ENCODE measurements around the gene VPS18. TPM values are rescaled to one million over a fixed set of nuclear protein-coding genes. Genes with fewer than 3 reads are reported as not detected.

Gene VPS18
- total and polyA plus RNA-seq, 2 experiments from 2014 or later, result 5.9 to 42.5 TPM

- ATAC-seq (peak; percentile 84), DNase-seq (ENCODE audit: low spot score) (peak; percentile 96)
- Histone ChIP-seq H3K4me1 (ENCODE audit: insufficient read depth) (peaks cover 25% of the 10 kb centered on the region), H4K20me1 (replicated peaks; ENCODE audit: insufficient read depth) (no peaks in the 10 kb centered on the region), H2AFZ (peak within 1 kb of the TSS; percentile 81), H3K79me2 (replicated peaks; ENCODE audit: insufficient read depth) (no peaks in the 10 kb centered on the region), H3K27me3 (ENCODE audit: insufficient read depth) (no peaks in the 10 kb centered on the region), H3K4me3 (peak within 1 kb of the TSS; percentile 85), H3K36me3 (ENCODE audit: insufficient read depth) (no peaks in the 10 kb centered on the region), H3F3A (replicated peaks; ENCODE audit: low read depth) (peaks cover 9% of the 10 kb centered on the region; the same call in 1 of the 2 replicates), H3K9me2 (ENCODE audit: insufficient read depth) (no peaks in the 10 kb centered on the region), H3K4me2 (peak within 1 kb of the TSS; percentile 86), H3K27ac (ENCODE audit: low read depth) (0 out of 2 replicates have a peak within 1 kb of the TSS, but pooled peaks have one; percentile 45)
- Mint-ChIP-seq H3K27ac (no peak within 1 kb of the TSS), H3K36me3 (ENCODE audit: low read depth) (no peaks in the 10 kb centered on the region), H3K4me3 (peak within 1 kb of the TSS; percentile 78), H3K4me1 (peaks cover 38% of the 10 kb centered on the region), H3K9me3 (no peaks in the 10 kb centered on the region; the same call in 2 of the 3 replicates), H3K27me3 (ENCODE audit: insufficient read depth, low read depth, poor library complexity) (peaks cover 13% of the 10 kb centered on the region)
- TF ChIP-seq EZH2 (IDR thresholded peaks at IDR 0.05; ENCODE audit: low read depth, unreplicated experiment), result no peak
- peak; percentile 70; the same call in 1 of the 2 replicates for TF ChIP-seq POLR2AphosphoS5 (IDR thresholded peaks at IDR 0.05; ENCODE audit: low read depth)
- no peak for TF ChIP-seq EZH2phosphoT487 (IDR thresholded peaks at IDR 0.05; ENCODE audit: unreplicated experiment)
- no peak for TF ChIP-seq STAT1 (IDR thresholded peaks at IDR 0.05; ENCODE audit: unreplicated experiment)
- no peak for TF ChIP-seq CREB1 (CRISPR knock-in tag; IDR thresholded peaks at IDR 0.05; ENCODE audit: low read depth)
- peak; percentile 35 to 61 for TF ChIP-seq CTCF (conservative IDR thresholded peaks at IDR 0.05; ENCODE audit: low read depth in 2 of 2)
Observed at GRCh38 chr15:40873694-40874561, 20.3 kb upstream of the VPS18 start, which contains the start of gene RHOV. Gene RHOV (minus strand): TSS chr15:40874234. CDS start chr15:40874139, 95 bp downstream.

GRCh38 chr15:40875991-40876730, 18.1 kb upstream of the VPS18 start:
- no peak overlapping the region for H3K4me2 ChIP-seq
- H3K27me3 Mint-ChIP-seq (ENCODE audit: insufficient read depth, low read depth, poor library complexity), result peaks cover 13% of the 10 kb centered on the region
- H3K4me1 Mint-ChIP-seq, result peaks cover 36% of the 10 kb centered on the region
- H3K27me3 ChIP-seq (ENCODE audit: insufficient read depth), result no peaks in the 10 kb centered on the region
- no peaks in the 10 kb centered on the region for H3K79me2 ChIP-seq (replicated peaks; ENCODE audit: insufficient read depth)
- H3K4me3 Mint-ChIP-seq, result no peak overlapping the region
- H2AFZ ChIP-seq, result no peak overlapping the region
- H3K9me2 ChIP-seq (ENCODE audit: insufficient read depth), result no peaks in the 10 kb centered on the region
- H3F3A ChIP-seq (replicated peaks; ENCODE audit: low read depth), result peaks cover 5% of the 10 kb centered on the region; the same call in 1 of the 2 replicates
- ATAC-seq (no peak), DNase-seq (ENCODE audit: low spot score) (no peak)
- H3K4me1 ChIP-seq (ENCODE audit: insufficient read depth), result peaks cover 25% of the 10 kb centered on the region
- no peak overlapping the region for H3K27ac Mint-ChIP-seq
- H3K36me3 ChIP-seq (ENCODE audit: insufficient read depth), result no peaks in the 10 kb centered on the region
- H4K20me1 ChIP-seq (replicated peaks; ENCODE audit: insufficient read depth), result no peaks in the 10 kb centered on the region
- no peaks in the 10 kb centered on the region for H3K36me3 Mint-ChIP-seq (ENCODE audit: low read depth)
- no peaks in the 10 kb centered on the region; the same call in 2 of the 3 replicates for H3K9me3 Mint-ChIP-seq
- no peak for TF ChIP-seq EZH2phosphoT487 (IDR thresholded peaks at IDR 0.05; ENCODE audit: unreplicated experiment)
- no peak overlapping the region for H3K27ac ChIP-seq (ENCODE audit: low read depth)
- no peak overlapping the region for H3K4me3 ChIP-seq
